ENCODE results near the gene BCKDK. TPM values are rescaled to one million over a fixed set of nuclear protein-coding genes. Genes with fewer than 3 reads are reported as not detected.
A peak's percentile ranks its signal among the peaks of the same experiment; 100 is the strongest.

The BCKDK gene
- total and polyA plus RNA-seq, 2 of the 8 experiments (the other 6 are each of a cell fraction or from before 2014, with no cell fraction given), result 49.6 to 77.1 TPM

GRCh38 chr16:31130899-31131298 lies 22.7 kb downstream of the BCKDK start:
- DNase-seq (ENCODE audit: low read depth in 1 of 2, low spot score in 2 of 2) (peak in 1 of 2 experiments; percentile 66), FAIRE-seq (no peak)
- H2BK12ac ChIP-seq (ENCODE audit: low read depth, low read length), result no peak overlapping the region
- ChIA-PET POLR2A (ENCODE audit: partially characterized antibody) (interaction anchor here (0.8 to 34.9 kb wide), 10 partner anchors 5 to 147 kb away, joined by 3 to 713 read pairs (median 5); partner anchors contain the start of genes BCKDK, FUS, KAT8 and PRSS36), CTCF (ENCODE audit: partially characterized antibody) (interaction anchor here (0.5 to 1.3 kb wide), 5 partner anchors 11 to 1229 kb away, joined by 3 to 4 read pairs (median 3); no protein-coding TSS in a partner anchor)
- no peak overlapping the region for H3K4ac ChIP-seq (replicated peaks; ENCODE audit: insufficient read length, low read depth, low read length)
- H2BK20ac ChIP-seq (ENCODE audit: low read length), result no peak overlapping the region
- H3K14ac ChIP-seq (ENCODE audit: insufficient read length), result no peak overlapping the region
- H3K4me2 ChIP-seq (ENCODE audit: insufficient read depth in 1 of 2, low read depth in 2 of 2, low read length in 2 of 2), result peak overlapping the region in 1 of 2 experiments; percentile 2; a peak in 1 of 4 replicates
- H3K23me2 ChIP-seq (ENCODE audit: low read depth, low read length), result peaks cover 16% of the 10 kb centered on the region
- H3K23ac ChIP-seq (ENCODE audit: insufficient read length), result no peak overlapping the region
- peak overlapping the region in 1 of 4 experiments; percentile 5; a peak in 2 of 8 replicates for H3K4me3 ChIP-seq (ENCODE audit: extremely low read depth in 1 of 4, insufficient read depth in 2 of 4, low read depth in 3 of 4, low read length in 4 of 4)
- peaks cover 0 to 35% (median 31%) of the 10 kb centered on the region in 4 experiments; a peak in 6 of 7 replicates for H3K4me1 ChIP-seq (replicated peaks in 1 of 4; ENCODE audit: control insufficient read depth in 3 of 4, insufficient read depth in 4 of 4, low read length in 3 of 4)
- no peaks in the 10 kb centered on the region for H3K27me3 ChIP-seq (replicated peaks in 1 of 4; ENCODE audit: control insufficient read depth in 3 of 4, extremely low read depth in 1 of 4, insufficient read depth in 3 of 4, low read length in 3 of 4)
- no peak overlapping the region for H2BK15ac ChIP-seq (ENCODE audit: low read length)
- 64% methylated on average over 5 of the region's 6 CpGs; no CpG with 5 or more reads in 1 of the 2 experiments for WGBS, 2 experiments (ENCODE audit: extremely low coverage in 1 of 2, insufficient coverage in 1 of 2, insufficient read length in 1 of 2, insufficient replicate concordance in 2 of 2, low coverage in 1 of 2, low lambda C conversion rate in 2 of 2, missing lambda C conversion rate in 1 of 2)
- peak overlapping the region; percentile 75; the same call in 1 of the 2 replicates for H2BK5ac ChIP-seq (ENCODE audit: low read depth, low read length)
- H3K36me3 ChIP-seq (ENCODE audit: control insufficient read depth in 2 of 4, insufficient read depth in 4 of 4, low read length in 3 of 4), result peaks cover 14 to 27% (median 19%) of the 10 kb centered on the region in 4 experiments
- H2AFZ ChIP-seq (ENCODE audit: low read length), result no peak overlapping the region
- no peak overlapping the region; a peak in 1 of 7 replicates for H3K9ac ChIP-seq (replicated peaks in 1 of 4; ENCODE audit: extremely low read depth in 1 of 4, low read depth in 3 of 4, low read length in 3 of 4)
- H3K79me1 ChIP-seq (ENCODE audit: low read depth, low read length), result peaks cover 7% of the 10 kb centered on the region
- no peak overlapping the region for H2AK5ac ChIP-seq (ENCODE audit: low read depth, low read length)
- H3K9me3 ChIP-seq (ENCODE audit: insufficient read depth in 2 of 2, low read depth in 1 of 2, low read length in 1 of 2), result no peaks in the 10 kb centered on the region
- H3K56ac ChIP-seq (replicated peaks; ENCODE audit: insufficient read length, low read depth, low read length), result no peak overlapping the region
- H4K91ac ChIP-seq (replicated peaks; ENCODE audit: insufficient read length, low read length), result no peak overlapping the region
- peaks cover 6% of the 10 kb centered on the region in 2 experiments for H4K20me1 ChIP-seq (replicated peaks in 1 of 2; ENCODE audit: control insufficient read depth in 1 of 2, insufficient read depth in 2 of 2, low read length in 2 of 2)
- peaks cover 0 to 19% of the 10 kb centered on the region in 2 experiments; a peak in 2 of 4 replicates for H3K79me2 ChIP-seq (ENCODE audit: control insufficient read depth in 1 of 2, insufficient read depth in 2 of 2, low read length in 2 of 2)
- peak overlapping the region; percentile 58 for H4K5ac ChIP-seq (ENCODE audit: insufficient read length, low read depth, low read length)
- peak overlapping the region; percentile 37; the same call in 1 of the 2 replicates for H3K27ac ChIP-seq (ENCODE audit: low read depth, low read length)
- peak overlapping the region; percentile 71 for H3K18ac ChIP-seq (ENCODE audit: extremely low read depth, low read length)
- no peak overlapping the region for H4K8ac ChIP-seq (ENCODE audit: extremely low read depth, insufficient read depth, low read length)
- no peak overlapping the region for H2BK120ac ChIP-seq (replicated peaks; ENCODE audit: low read depth, low read length)
- TF ChIP-seq CBX5 (IDR thresholded peaks at IDR 0.05; ENCODE audit: low read depth, low read length) (no peak), CREB1 (IDR thresholded peaks at IDR 0.05) (no peak), CTCF (IDR thresholded peaks at IDR 0.05; ENCODE audit: control extremely low read depth in 1 of 3, insufficient read depth in 1 of 3, low read depth in 1 of 3, low read length in 3 of 3) (no peak), EP300 (IDR thresholded peaks at IDR 0.05; ENCODE audit: borderline replicate concordance in 1 of 2, low read depth in 2 of 2, low read length in 2 of 2) (peak in 1 of 2 experiments; percentile 15; a peak in 1 of 3 replicates), MAX (IDR thresholded peaks at IDR 0.05) (peak; percentile 14; the same call in 1 of the 2 replicates), HDAC6 (IDR thresholded peaks at IDR 0.05; ENCODE audit: low read depth, low read length) (no peak), TAF1 (IDR thresholded peaks at IDR 0.05; ENCODE audit: low read depth, low read length) (peak; percentile 58), BACH1 (IDR thresholded peaks at IDR 0.05; ENCODE audit: low read length) (no peak), RFX5 (IDR thresholded peaks at IDR 0.05; ENCODE audit: borderline replicate concordance, low read depth, low read length) (no peak), SP1 (IDR thresholded peaks at IDR 0.05; ENCODE audit: low read depth, low read length) (peak; percentile 74; the same call in 1 of the 2 replicates), TEAD4 (IDR thresholded peaks at IDR 0.05; ENCODE audit: low read depth, low read length) (no peak)
